HCT116 (cell line): Measurements from ENCODE around the gene NOL4L. TPM values are rescaled to one million over a fixed set of nuclear protein-coding genes. Genes with fewer than 3 reads are reported as not detected.

Source experiments
- ATAC-seq: fragments of 200-7000 bp; cut with Tn5 transposase; 2 replicates; pipeline ENCODE4 v1.9.1; 2020; ENCODE audit warnings: mild to moderate bottlenecking, moderate library complexity
- BruUV-seq: library from RNA; stranded (reverse); fragments of 400-500 nt; replicated peaks from 2 replicates; lab custom pipeline; 2021; lab: Mats Ljungman, UMichigan
- CTCF ChIA-PET: fragments of 300-600 bp; sonication (Branson Sonifier 250); formaldehyde crosslinking; loops from one replicate; lab custom pipeline; 2021; ENCODE audit warnings: antibody characterized with exemption; lab: Charles Lee
- POLR2A ChIA-PET: fragments of 300-600, 350-600 bp; sonication (Branson Sonifier 250); formaldehyde crosslinking; loops from one replicate; lab custom pipeline; 2021; ENCODE audit warnings: antibody characterized with exemption; lab: Charles Lee
- RAD21 ChIA-PET, 2 experiments: fragments of 300-600 bp; sonication (Branson Sonifier 250); formaldehyde crosslinking; loops; one replicate each; lab custom pipeline; 2023; ENCODE audit warnings: low total read pairs in 2 of 2; ENCODE audit not compliant: uncharacterized antibody in 2 of 2, unreplicated experiment in 2 of 2, low non-redundant PET in 1 of 2; lab: Charles Lee
- DNase-seq: peaks from one replicate; pipeline ENCODE4 v3.0.0-alpha.2; 2010; ENCODE audit warnings: low read depth, low spot score
- H2AFZ ChIP-seq: fragments of 200-600 bp; shearing (Covaris generic), sonication (generic); 2 replicates; pipeline ENCODE4 v1.6.1; 2017; ENCODE audit warnings: low read depth, mixed run types, mixed read lengths, antibody characterized with exemption, low read length; ENCODE audit not compliant: poor library complexity, severe bottlenecking
- H3K27ac ChIP-seq: 2 replicates; pipeline ENCODE4 v1.5.1; 2012; ENCODE audit warnings: low read depth, low read length
- H3K27me3 ChIP-seq: fragments of 200-600 bp; sonication (generic); 2 replicates; pipeline ENCODE4 v1.6.1; 2016; ENCODE audit warnings: mixed run types, low read length, mixed read lengths; ENCODE audit not compliant: insufficient read depth
- H3K36me3 ChIP-seq, 2 experiments: fragments of 200-500 bp in 1 of 2; fragments of 200-600 bp in 1 of 2; sonication (Bioruptor generic) in 1 of 2; sonication (generic) in 1 of 2; 2 replicates each; pipeline versions ENCODE4 v1.5.1 to v1.6.1; 2014 to 2016; ENCODE audit warnings: low read length in 2 of 2, inconsistent platforms in 1 of 2, mixed read lengths in 1 of 2, mixed run types in 1 of 2; ENCODE audit not compliant: insufficient read depth in 2 of 2, control insufficient read depth in 1 of 2
- H3K4me1 ChIP-seq, 2 experiments: fragments of 200-600 bp in 1 of 2; sonication (generic) in 1 of 2; 2 replicates each; pipeline versions ENCODE4 v1.5.1 to v1.6.1; 2012 to 2017; ENCODE audit warnings: low read length in 2 of 2, inconsistent platforms in 1 of 2, mild to moderate bottlenecking in 1 of 2, mixed read lengths in 1 of 2, mixed run types in 1 of 2, moderate library complexity in 1 of 2; ENCODE audit not compliant: insufficient read depth in 2 of 2, control insufficient read depth in 1 of 2
- H3K4me2 ChIP-seq: fragments of 200-600 bp; sonication (generic); 2 replicates; pipeline ENCODE4 v1.6.1; 2017; ENCODE audit warnings: mixed run types, low read length, mixed read lengths
- H3K4me3 ChIP-seq, 2 experiments: fragments of 200-600 bp in 1 of 2; sonication (generic) in 1 of 2; replicated peaks in 1 of 2; 2 replicates each; pipeline ENCODE4 v1.5.1; 2011 to 2016; ENCODE audit warnings: low read length in 2 of 2, control low read depth in 1 of 2, low read depth in 1 of 2, mild to moderate bottlenecking in 1 of 2, mixed read lengths in 1 of 2, mixed run types in 1 of 2
- H3K79me2 ChIP-seq: fragments of 200-600 bp; sonication (generic); 2 replicates; pipeline ENCODE4 v1.6.1; 2017; ENCODE audit warnings: mild to moderate bottlenecking, mixed run types, low read length, moderate library complexity, mixed read lengths; ENCODE audit not compliant: insufficient read depth
- H3K9ac ChIP-seq: fragments of 200-600 bp; sonication (generic); 2 replicates; pipeline ENCODE4 v1.6.1; 2016; ENCODE audit warnings: low read length, mixed read lengths
- H3K9me2 ChIP-seq: fragments of 200-600 bp; sonication (generic), shearing (Covaris generic); 2 replicates; pipeline ENCODE4 v1.6.1; 2017; ENCODE audit warnings: mixed run types, mild to moderate bottlenecking, moderate library complexity; ENCODE audit not compliant: insufficient read depth
- H3K9me3 ChIP-seq, 2 experiments: fragments of 200-500 bp in 1 of 2; fragments of 200-600 bp in 1 of 2; sonication (Bioruptor generic) in 1 of 2; sonication (generic) in 1 of 2; 2 replicates each; pipeline ENCODE4 v1.6.1; 2014 to 2017; ENCODE audit warnings: low read length in 2 of 2, mixed read lengths in 2 of 2, inconsistent platforms in 1 of 2, low read depth in 1 of 2, mild to moderate bottlenecking in 1 of 2, mixed run types in 1 of 2, moderate library complexity in 1 of 2; ENCODE audit not compliant: control insufficient read depth in 1 of 2, insufficient read depth in 1 of 2
- H4K20me1 ChIP-seq: fragments of 200-600 bp; sonication (generic), shearing (Covaris generic); 2 replicates; pipeline ENCODE4 v1.6.1; 2017; ENCODE audit warnings: mixed run types, mild to moderate bottlenecking, moderate library complexity; ENCODE audit not compliant: insufficient read depth
- CBX3 ChIP-seq: IDR thresholded peaks from 2 replicates; pipeline ENCODE4 v1.6.1; 2012; ENCODE audit warnings: low read depth
- CEBPB ChIP-seq: IDR thresholded peaks from 2 replicates; pipeline ENCODE4 v1.6.1; 2012; ENCODE audit warnings: low read depth
- CTCF ChIP-seq, 3 experiments: fragments of 200-600 bp in 1 of 3; sonication (generic) in 1 of 3; IDR thresholded peaks in 2 of 3; conservative IDR thresholded peaks in 1 of 3; 2 replicates each; pipeline ENCODE4 v1.5.1; 2012 to 2017; ENCODE audit warnings: low read depth in 2 of 3, low read length in 2 of 3, antibody characterized with exemption in 1 of 3, borderline replicate concordance in 1 of 3, control low read depth in 1 of 3, mild to moderate bottlenecking in 1 of 3, mixed read lengths in 1 of 3, mixed run types in 1 of 3, moderate library complexity in 1 of 3; ENCODE audit not compliant: insufficient read depth in 1 of 3
- EGR1 ChIP-seq: IDR thresholded peaks from 2 replicates; pipeline ENCODE4 v1.6.1; 2012; ENCODE audit warnings: low read depth
- ELF1 ChIP-seq: IDR thresholded peaks from 2 replicates; pipeline ENCODE4 v1.6.1; 2012; ENCODE audit warnings: low read depth, borderline replicate concordance
- EZH2 ChIP-seq: fragments of 200-600 bp; sonication (generic); IDR thresholded peaks from 2 replicates; pipeline ENCODE4 v1.6.1; 2017; ENCODE audit warnings: antibody characterized with exemption, mixed run types
- EZH2phosphoT487 ChIP-seq: fragments of 200-600 bp; IDR thresholded peaks from 2 replicates; pipeline ENCODE4 v1.6.1; 2018; ENCODE audit warnings: antibody characterized with exemption, borderline replicate concordance
- FOSL1 ChIP-seq: IDR thresholded peaks from 2 replicates; pipeline ENCODE4 v1.6.1; 2012; ENCODE audit warnings: low read depth
- JUND ChIP-seq: IDR thresholded peaks from 2 replicates; pipeline ENCODE4 v1.6.1; 2012
- MAX ChIP-seq: IDR thresholded peaks from 2 replicates; pipeline ENCODE4 v1.6.1; 2012
- POLR2A ChIP-seq: IDR thresholded peaks from 2 replicates; pipeline ENCODE4 v1.7.0; 2011; ENCODE audit warnings: borderline replicate concordance; ENCODE audit not compliant: insufficient read depth, insufficient read length; ENCODE audit errors: extremely low read depth
- POLR2AphosphoS5 ChIP-seq: IDR thresholded peaks from 2 replicates; pipeline ENCODE4 v1.6.1; 2011; ENCODE audit warnings: mild to moderate bottlenecking, low read depth, low read length, moderate library complexity
- RAD21 ChIP-seq: IDR thresholded peaks from 2 replicates; pipeline ENCODE4 v1.6.1; 2012; ENCODE audit warnings: low read depth, mild to moderate bottlenecking
- SIN3A ChIP-seq: IDR thresholded peaks from 2 replicates; pipeline ENCODE4 v1.6.1; 2012; ENCODE audit warnings: low read depth
- SP1 ChIP-seq: IDR thresholded peaks from 2 replicates; pipeline ENCODE4 v1.6.1; 2012; ENCODE audit warnings: low read depth
- SRF ChIP-seq: IDR thresholded peaks from 2 replicates; pipeline ENCODE4 v1.6.1; 2012; ENCODE audit warnings: low read depth
- TCF7L2 ChIP-seq: IDR thresholded peaks from 2 replicates; pipeline ENCODE4 v1.7.0; 2011; ENCODE audit warnings: borderline replicate concordance, inconsistent platforms; ENCODE audit not compliant: insufficient read depth, insufficient read length; ENCODE audit errors: extremely low read depth
- ZFX ChIP-seq: fragments of 450-650 bp; IDR thresholded peaks from 2 replicates; pipeline ENCODE4 v1.6.1; 2017
- ZNF274 ChIP-seq: fragments of 200-500 bp; sonication (Bioruptor generic); IDR thresholded peaks from 2 replicates; pipeline ENCODE4 v1.6.1; 2014; ENCODE audit warnings: mild to moderate bottlenecking, low read depth, low read length, inconsistent platforms
- intact Hi-C: fragments of 100-400 bp; cut with micrococcal nuclease; formaldehyde crosslinking; loops from 2 replicates; pipeline ENCODE4 v1.10.0; 2022
- total RNA-seq: library from RNA; stranded (reverse); gene quantifications from one replicate; pipeline ENCODE4 v1.2.1, GENCODE V29; 2021; ENCODE audit not compliant: unreplicated experiment
- TF ChIP-seq, protein P1 (sequence below): IDR thresholded peaks from 2 replicates; pipeline ENCODE4 v1.6.1; 2012
- TF ChIP-seq, protein P2 (sequence below): IDR thresholded peaks from 2 replicates; pipeline ENCODE4 v1.6.1; 2011; ENCODE audit warnings: mild to moderate bottlenecking, low read length, moderate library complexity; ENCODE audit not compliant: insufficient replicate concordance; ENCODE audit errors: extremely low read depth

Gene NOL4L
- total RNA-seq, 1 experiment from 2014 or later, result 5.9 TPM

DNA sequence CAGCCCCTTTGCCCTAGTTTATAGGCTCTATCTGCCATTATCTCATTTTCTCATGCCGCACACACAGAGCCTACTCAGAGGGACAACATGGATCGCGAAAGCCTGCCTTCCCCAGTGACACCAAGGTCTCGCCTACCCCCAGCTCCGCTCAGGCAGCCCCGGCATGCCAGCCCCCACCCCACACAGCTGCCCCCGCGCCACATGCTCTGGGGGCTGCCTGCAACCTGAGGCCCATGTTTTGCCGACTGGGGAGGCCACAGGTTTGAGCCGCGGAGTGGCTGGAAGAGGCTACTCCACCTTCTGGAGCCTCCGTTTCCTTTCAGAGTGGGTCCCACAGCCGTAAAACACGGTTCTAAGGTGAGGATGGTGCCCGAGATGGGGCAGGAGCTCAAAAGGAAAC is 124.9 kb downstream of the NOL4L start (continued):
- no peak for TF ChIP-seq SRF
- TF ChIP-seq CEBPB, result no peak
- no peak for TF ChIP-seq ZFX
- TF ChIP-seq FOSL1, result no peak
- TF ChIP-seq EGR1, result no peak
- no peak for TF ChIP-seq JUND
- TF ChIP-seq, protein P1, sequence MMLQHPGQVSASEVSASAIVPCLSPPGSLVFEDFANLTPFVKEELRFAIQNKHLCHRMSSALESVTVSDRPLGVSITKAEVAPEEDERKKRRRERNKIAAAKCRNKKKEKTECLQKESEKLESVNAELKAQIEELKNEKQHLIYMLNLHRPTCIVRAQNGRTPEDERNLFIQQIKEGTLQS, result no peak
- no peak for TF ChIP-seq MAX

GRCh38 chr20:32458837-32459220 is 126.3 kb downstream of the NOL4L start:
- no peaks in the 10 kb centered on the region for H3K36me3 ChIP-seq
- ATAC-seq, result no peak

More at GRCh38 chr20:32458837-32459220, 126.3 kb downstream of the NOL4L start:
- no peaks in the 10 kb centered on the region for H3K27me3 ChIP-seq
- no peaks in the 10 kb centered on the region for H3K79me2 ChIP-seq
- H3K4me1 ChIP-seq, result no peaks in the 10 kb centered on the region
- H3K9me2 ChIP-seq, result no peaks in the 10 kb centered on the region
- POLR2A ChIA-PET, result no interaction called here
- H4K20me1 ChIP-seq, result no peaks in the 10 kb centered on the region
- intact Hi-C loops, result no loop called here
- H3K9ac ChIP-seq, result no peak overlapping the region
- no peaks in the 10 kb centered on the region for H3K9me3 ChIP-seq
- RAD21 ChIA-PET, result no interaction called here
- no peak overlapping the region for H2AFZ ChIP-seq
- H3K4me3 ChIP-seq, result no peak overlapping the region
- no TSS peak for BruUV-seq
- H3K4me2 ChIP-seq, result no peak overlapping the region
- no peak for DNase-seq
- CTCF ChIA-PET, result no interaction called here
- no peak overlapping the region for H3K27ac ChIP-seq
- TF ChIP-seq, protein P1, result no peak
- TF ChIP-seq POLR2AphosphoS5, result no peak
- no peak for TF ChIP-seq EZH2
- no peak for TF ChIP-seq EZH2phosphoT487
- TF ChIP-seq FOSL1, result no peak
- no peak for TF ChIP-seq MAX
- no peak for TF ChIP-seq POLR2A
- TF ChIP-seq SIN3A, result no peak
- no peak for TF ChIP-seq CEBPB
- TF ChIP-seq ZNF274, result no peak
- TF ChIP-seq CBX3, result no peak
- TF ChIP-seq, protein P2, sequence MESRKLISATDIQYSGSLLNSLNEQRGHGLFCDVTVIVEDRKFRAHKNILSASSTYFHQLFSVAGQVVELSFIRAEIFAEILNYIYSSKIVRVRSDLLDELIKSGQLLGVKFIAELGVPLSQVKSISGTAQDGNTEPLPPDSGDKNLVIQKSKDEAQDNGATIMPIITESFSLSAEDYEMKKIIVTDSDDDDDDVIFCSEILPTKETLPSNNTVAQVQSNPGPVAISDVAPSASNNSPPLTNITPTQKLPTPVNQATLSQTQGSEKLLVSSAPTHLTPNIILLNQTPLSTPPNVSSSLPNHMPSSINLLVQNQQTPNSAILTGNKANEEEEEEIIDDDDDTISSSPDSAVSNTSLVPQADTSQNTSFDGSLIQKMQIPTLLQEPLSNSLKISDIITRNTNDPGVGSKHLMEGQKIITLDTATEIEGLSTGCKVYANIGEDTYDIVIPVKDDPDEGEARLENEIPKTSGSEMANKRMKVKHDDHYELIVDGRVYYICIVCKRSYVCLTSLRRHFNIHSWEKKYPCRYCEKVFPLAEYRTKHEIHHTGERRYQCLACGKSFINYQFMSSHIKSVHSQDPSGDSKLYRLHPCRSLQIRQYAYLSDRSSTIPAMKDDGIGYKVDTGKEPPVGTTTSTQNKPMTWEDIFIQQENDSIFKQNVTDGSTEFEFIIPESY, result no peak
- no peak for TF ChIP-seq JUND
- no peak for TF ChIP-seq ELF1
- no peak for TF ChIP-seq CTCF (IDR thresholded peaks at IDR 0.05 in 2 of 3, conservative IDR thresholded peaks at IDR 0.05 in 1 of 3; ENCODE audit: borderline replicate concordance in 1 of 3, insufficient read depth in 1 of 3, low read depth in 2 of 3, low read length in 2 of 3)
- TF ChIP-seq SP1, result no peak
- TF ChIP-seq RAD21, result no peak
- no peak for TF ChIP-seq TCF7L2
